Endodermal cell (in vitro differentiated cells): Measurements from ENCODE around the gene GRM7. TPM values are rescaled to one million over a fixed set of nuclear protein-coding genes. Genes with fewer than 3 reads are reported as not detected.

Experiments
- DNase-seq: peaks from one replicate; pipeline ENCODE4 v3.0.0-alpha.2; 2017
- H3K27ac ChIP-seq: 2 replicates; pipeline ENCODE4 v1.5.1; 2013; ENCODE audit warnings: mild to moderate bottlenecking, low read depth, low read length, moderate library complexity
- H3K27me3 ChIP-seq: 2 replicates; pipeline ENCODE4 v1.6.1; 2013; ENCODE audit warnings: mild to moderate bottlenecking, low read length, moderate library complexity; ENCODE audit not compliant: insufficient read depth, control insufficient read depth, poor library complexity, severe bottlenecking
- H3K36me3 ChIP-seq: 2 replicates; pipeline ENCODE4 v1.7.0; 2013; ENCODE audit warnings: mild to moderate bottlenecking, low read length, moderate library complexity; ENCODE audit not compliant: control insufficient read depth, insufficient read depth
- H3K4me1 ChIP-seq: one replicate; pipeline ENCODE4 v1.7.0; 2013; ENCODE audit warnings: low read length; ENCODE audit not compliant: control insufficient read depth, insufficient read depth
- H3K4me3 ChIP-seq: 2 replicates; pipeline ENCODE4 v1.5.1; 2013; ENCODE audit warnings: mild to moderate bottlenecking, low read length, moderate library complexity
- H3K9ac ChIP-seq: 2 replicates; pipeline ENCODE4 v1.6.1; 2013; ENCODE audit warnings: mild to moderate bottlenecking, low read length, moderate library complexity; ENCODE audit not compliant: poor library complexity, severe bottlenecking; ENCODE audit errors: extremely low read depth
- H3K9me3 ChIP-seq: 2 replicates; pipeline ENCODE4 v1.6.1; 2013; ENCODE audit warnings: mild to moderate bottlenecking, low read length, moderate library complexity; ENCODE audit not compliant: control insufficient read depth
- H3K27ac Mint-ChIP-seq: 2 replicates; pipeline ENCODE4 v1.8.0; 2020; ENCODE audit warnings: mixed read lengths
- H3K27me3 Mint-ChIP-seq: 2 replicates; pipeline ENCODE4 v1.8.0; 2021; ENCODE audit warnings: mild to moderate bottlenecking, mixed read lengths; ENCODE audit not compliant: insufficient read depth
- H3K36me3 Mint-ChIP-seq: 2 replicates; pipeline ENCODE4 v1.8.0; 2020; ENCODE audit warnings: low read depth, mixed read lengths
- H3K4me1 Mint-ChIP-seq: 2 replicates; pipeline ENCODE4 v1.8.0; 2020; ENCODE audit warnings: mixed read lengths
- H3K4me3 Mint-ChIP-seq: 2 replicates; pipeline ENCODE4 v1.8.0; 2020; ENCODE audit warnings: mild to moderate bottlenecking, moderate library complexity, mixed read lengths
- H3K9me3 Mint-ChIP-seq: 2 replicates; pipeline ENCODE4 v1.8.0; 2020; ENCODE audit warnings: mild to moderate bottlenecking, mixed read lengths
- CTCF ChIP-seq: fragments of 200-600 bp; sonication (generic); conservative IDR thresholded peaks from 2 replicates; pipeline ENCODE4 v1.5.0; 2021; ENCODE audit warnings: antibody characterized with exemption, mild to moderate bottlenecking
- WGBS, 2 experiments: methylation state at CpG; one replicate each; pipeline versions ENCODE4 v1.1.5 to v1.1.7; 2013; ENCODE audit warnings: missing lambda C conversion rate in 2 of 2, mixed read lengths in 1 of 2; ENCODE audit not compliant: insufficient coverage in 1 of 2, insufficient read length in 1 of 2; 5-methylcytosine and 5-hydroxymethylcytosine counted together
- total RNA-seq, 2 donors: library from RNA; stranded (reverse); fragmentation: NEBNext Ultra II Directional in 1 of 2; extraction: Animal tissue kit (Norgen Biotek cat#: 25700) in 1 of 2; gene quantifications; 2 replicates in 1 of 2; 3 replicates in 1 of 2; pipeline ENCODE4 v1.2.1, GENCODE V29; 2021

GRM7 gene
- total RNA-seq, 2 donors from 2014 or later = 0.11 to 0.73 TPM

GRCh38 chr3:7368597-7368996 is 507.7 kb downstream of the GRM7 start:
- Mint-ChIP-seq H3K9me3 (no peaks in the 10 kb centered on the region), H3K36me3 (no peaks in the 10 kb centered on the region), H3K4me3 (no peak overlapping the region), H3K4me1 (peaks cover 28% of the 10 kb centered on the region), H3K27me3 (no peaks in the 10 kb centered on the region), H3K27ac (no peak overlapping the region)
- no peak for DNase-seq
- H3K4me1 ChIP-seq = peaks cover 4% of the 10 kb centered on the region
- no peak overlapping the region for H3K9ac ChIP-seq
- H3K4me3 ChIP-seq = no peak overlapping the region
- 100% methylated on average over 2 of the region's 2 CpGs; no CpG with 5 or more reads in 1 of the 2 experiments for WGBS, 2 experiments
- H3K27me3 ChIP-seq = no peaks in the 10 kb centered on the region
- no peaks in the 10 kb centered on the region for H3K36me3 ChIP-seq
- no peak overlapping the region for H3K27ac ChIP-seq
- H3K9me3 ChIP-seq = no peaks in the 10 kb centered on the region
- TF ChIP-seq CTCF = no peak

DNA sequence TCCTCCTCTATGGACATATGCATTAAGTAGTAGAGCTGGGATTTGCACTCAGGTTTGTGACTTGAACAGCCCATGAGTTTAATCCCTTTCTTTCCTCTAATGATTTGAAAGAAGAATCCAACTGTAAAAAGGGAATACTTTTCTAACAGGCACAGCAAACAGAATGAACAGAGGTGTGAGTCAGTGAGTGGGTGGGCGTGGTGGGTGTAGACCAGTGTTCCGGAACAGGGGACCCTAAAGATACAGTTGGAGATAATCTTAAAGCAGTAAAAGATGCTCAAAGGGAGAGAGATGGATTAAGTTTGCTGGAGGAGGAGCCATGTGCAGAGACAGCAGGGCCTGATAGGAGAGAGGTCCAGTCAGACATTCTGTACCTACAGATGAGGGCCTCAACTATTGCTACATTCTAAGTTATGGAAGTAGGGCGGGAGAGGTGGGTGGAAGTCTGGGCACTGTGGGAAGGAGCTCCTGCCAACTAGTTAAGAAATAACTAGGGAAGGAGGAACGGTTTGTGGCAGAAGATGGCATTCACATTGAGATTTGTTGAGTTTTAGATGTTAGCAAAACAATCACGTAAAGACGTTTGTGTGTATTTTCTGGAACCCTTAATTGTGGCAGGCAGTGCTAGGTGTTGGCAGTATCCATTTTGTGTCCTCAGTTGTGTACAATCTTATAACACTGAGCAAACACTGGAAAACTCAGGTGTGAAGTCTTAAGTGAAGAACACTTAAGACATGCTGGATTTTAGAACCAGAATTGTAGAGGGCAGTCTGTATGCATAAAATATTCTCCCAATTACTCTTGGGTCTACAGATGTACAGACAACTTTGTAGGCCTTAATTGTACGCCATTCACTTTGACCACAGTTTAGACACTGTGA is 511.0 kb downstream of the GRM7 start:
- DNase-seq = no peak
- TF ChIP-seq CTCF = no peak
- Mint-ChIP-seq H3K36me3 (no peaks in the 10 kb centered on the region), H3K27ac (no peak overlapping the region), H3K4me3 (no peak overlapping the region), H3K4me1 (peaks cover 33% of the 10 kb centered on the region), H3K9me3 (no peaks in the 10 kb centered on the region), H3K27me3 (no peaks in the 10 kb centered on the region)
- Histone ChIP-seq H3K27me3 (no peaks in the 10 kb centered on the region), H3K9me3 (no peaks in the 10 kb centered on the region), H3K9ac (no peak overlapping the region), H3K4me3 (no peak overlapping the region), H3K36me3 (no peaks in the 10 kb centered on the region), H3K27ac (no peak overlapping the region), H3K4me1 (peaks cover 4% of the 10 kb centered on the region)
- WGBS, 2 experiments = 64 to 77% methylated on average over 6 to 7 of the region's 7 CpGs

GRCh38 chr3:7377103-7377502 is 516.2 kb downstream of the GRM7 start:
- 52 to 55% methylated on average over 2 of the region's 2 CpGs for WGBS, 2 experiments
- Mint-ChIP-seq H3K27me3 (no peaks in the 10 kb centered on the region), H3K36me3 (no peaks in the 10 kb centered on the region), H3K27ac (no peak overlapping the region), H3K4me3 (no peak overlapping the region), H3K9me3 (no peaks in the 10 kb centered on the region), H3K4me1 (peaks cover 28% of the 10 kb centered on the region)
- Histone ChIP-seq H3K4me1 (peaks cover 7% of the 10 kb centered on the region), H3K27me3 (no peaks in the 10 kb centered on the region), H3K9me3 (no peaks in the 10 kb centered on the region), H3K4me3 (no peak overlapping the region), H3K36me3 (no peaks in the 10 kb centered on the region), H3K9ac (no peak overlapping the region), H3K27ac (no peak overlapping the region)
- no peak for TF ChIP-seq CTCF
- DNase-seq = no peak
